H9 (cell line): ENCODE measurements around the gene VPS9D1. TPM values are rescaled to one million over a fixed set of nuclear protein-coding genes. Genes with fewer than 3 reads are reported as not detected.

Experiments used
- DNase-seq: peaks from one replicate; pipeline ENCODE4 v3.0.0-alpha.2; 2017
- H2AFZ ChIP-seq: one replicate; pipeline ENCODE4 v1.6.1; 2013; ENCODE audit warnings: mild to moderate bottlenecking, low read length, control low read depth, moderate library complexity
- H2AK5ac ChIP-seq: 2 replicates; pipeline ENCODE4 v1.6.1; 2013; ENCODE audit warnings: low read length, control low read depth, mixed read lengths; ENCODE audit not compliant: insufficient read length
- H2BK120ac ChIP-seq: one replicate; pipeline ENCODE4 v1.6.1; 2013; ENCODE audit warnings: low read depth, mild to moderate bottlenecking, low read length, control low read depth, inconsistent platforms; ENCODE audit not compliant: poor library complexity, severe bottlenecking
- H2BK12ac ChIP-seq: 2 replicates; pipeline ENCODE4 v1.6.1; 2013; ENCODE audit warnings: low read length, control low read depth, mixed read lengths, low read depth; ENCODE audit not compliant: insufficient read length
- H2BK15ac ChIP-seq: 2 replicates; pipeline ENCODE4 v1.6.1; 2013; ENCODE audit warnings: low read depth, low read length, control low read depth
- H2BK20ac ChIP-seq: one replicate; pipeline ENCODE4 v1.6.1; 2013; ENCODE audit warnings: low read depth, mild to moderate bottlenecking, low read length, control low read depth, inconsistent platforms; ENCODE audit not compliant: poor library complexity, severe bottlenecking
- H2BK5ac ChIP-seq: 2 replicates; pipeline ENCODE4 v1.6.1; 2013; ENCODE audit warnings: low read length, control low read depth, mixed read lengths; ENCODE audit not compliant: insufficient read length
- H3K14ac ChIP-seq: 2 replicates; pipeline ENCODE4 v1.6.1; 2013; ENCODE audit warnings: low read length, control low read depth; ENCODE audit not compliant: insufficient read depth
- H3K18ac ChIP-seq: 2 replicates; pipeline ENCODE4 v1.6.1; 2013; ENCODE audit warnings: low read depth, mild to moderate bottlenecking, mixed read lengths, low read length, control low read depth; ENCODE audit not compliant: insufficient read length
- H3K23ac ChIP-seq: 2 replicates; pipeline ENCODE4 v1.6.1; 2013; ENCODE audit warnings: low read length, control low read depth, mixed read lengths, low read depth; ENCODE audit not compliant: insufficient read length
- H3K23me2 ChIP-seq: 2 replicates; pipeline ENCODE4 v1.6.1; 2013; ENCODE audit warnings: low read depth, mild to moderate bottlenecking, mixed read lengths, low read length, control low read depth; ENCODE audit not compliant: insufficient read length, poor library complexity, severe bottlenecking
- H3K27ac ChIP-seq: 2 replicates; pipeline ENCODE4 v1.5.1; 2013; ENCODE audit warnings: low read length, control low read depth, mixed read lengths, low read depth; ENCODE audit not compliant: insufficient read length
- H3K27me3 ChIP-seq: 2 replicates; pipeline ENCODE4 v1.6.1; 2013; ENCODE audit warnings: low read length, control low read depth, inconsistent platforms; ENCODE audit not compliant: insufficient read depth
- H3K4ac ChIP-seq: 2 replicates; pipeline ENCODE4 v1.6.1; 2013; ENCODE audit warnings: low read depth, mild to moderate bottlenecking, control low read depth, inconsistent platforms, low read length, moderate library complexity
- H3K4me1 ChIP-seq: 2 replicates; pipeline ENCODE4 v1.6.1; 2013; ENCODE audit warnings: low read length, control low read depth, inconsistent platforms; ENCODE audit not compliant: insufficient read depth
- H3K4me2 ChIP-seq: 2 replicates; pipeline ENCODE4 v1.6.1; 2013; ENCODE audit warnings: low read length, control low read depth, mixed read lengths; ENCODE audit not compliant: insufficient read length, insufficient read depth
- H3K56ac ChIP-seq: 2 replicates; pipeline ENCODE4 v1.6.1; 2013; ENCODE audit warnings: low read depth, mild to moderate bottlenecking, mixed read lengths, low read length, control low read depth; ENCODE audit not compliant: insufficient read length
- H3K79me1 ChIP-seq: 2 replicates; pipeline ENCODE4 v1.6.1; 2013; ENCODE audit warnings: low read depth, mild to moderate bottlenecking, moderate library complexity, low read length, control low read depth, inconsistent platforms; ENCODE audit not compliant: insufficient read depth, poor library complexity, severe bottlenecking
- H3K79me2 ChIP-seq: 2 replicates; pipeline ENCODE4 v1.6.1; 2013; ENCODE audit warnings: low read length, control low read depth, inconsistent platforms; ENCODE audit not compliant: insufficient read depth
- H3K9ac ChIP-seq: 2 replicates; pipeline ENCODE4 v1.6.1; 2013; ENCODE audit warnings: low read length, control low read depth, mixed read lengths; ENCODE audit not compliant: insufficient read length; ENCODE audit errors: extremely low read depth
- H3K9me3 ChIP-seq: one replicate; pipeline ENCODE4 v1.6.1; 2013; ENCODE audit warnings: low read depth, low read length, inconsistent platforms; ENCODE audit not compliant: control insufficient read depth
- H3T11ph ChIP-seq: one replicate; pipeline ENCODE4 v1.6.1; 2013; ENCODE audit warnings: mild to moderate bottlenecking, low read length, control low read depth, inconsistent platforms
- H4K20me1 ChIP-seq: one replicate; pipeline ENCODE4 v1.6.1; 2013; ENCODE audit not compliant: control insufficient read depth, insufficient read length, insufficient read depth
- H4K5ac ChIP-seq: 2 replicates; pipeline ENCODE4 v1.6.1; 2013; ENCODE audit warnings: low read depth, mild to moderate bottlenecking, mixed read lengths, low read length, control low read depth; ENCODE audit not compliant: insufficient read length
- H4K8ac ChIP-seq: replicated peaks from 2 replicates; pipeline ENCODE4 v1.6.1; 2013; ENCODE audit warnings: low read length, control low read depth, mixed read lengths, low read depth; ENCODE audit not compliant: insufficient read length
- H4K91ac ChIP-seq: 2 replicates; pipeline ENCODE4 v1.6.1; 2013; ENCODE audit warnings: low read depth, mild to moderate bottlenecking, moderate library complexity, mixed read lengths, low read length, control low read depth; ENCODE audit not compliant: insufficient read length
- H3K27ac Mint-ChIP-seq, 3 experiments: 2 replicates in 2 of 3; 3 replicates in 1 of 3; pipeline ENCODE4 v1.8.0; 2020 to 2021; ENCODE audit warnings: mixed read lengths in 3 of 3, mild to moderate bottlenecking in 1 of 3, moderate library complexity in 1 of 3
- H3K27me3 Mint-ChIP-seq: 2 replicates; pipeline ENCODE4 v1.8.0; 2021; ENCODE audit warnings: low read depth, mild to moderate bottlenecking, moderate library complexity, mixed read lengths
- H3K36me3 Mint-ChIP-seq, 3 experiments: 2 replicates in 2 of 3; 3 replicates in 1 of 3; pipeline ENCODE4 v1.8.0; 2020 to 2021; ENCODE audit warnings: low read depth in 3 of 3, mixed read lengths in 3 of 3; ENCODE audit not compliant: insufficient read depth in 1 of 3
- H3K4me1 Mint-ChIP-seq, 2 experiments: 2 replicates each; pipeline ENCODE4 v1.8.0; 2020; ENCODE audit warnings: mixed read lengths in 2 of 2
- H3K4me3 Mint-ChIP-seq, 2 experiments: 2 replicates in 1 of 2; 3 replicates in 1 of 2; pipeline ENCODE4 v1.8.0; 2020 to 2021; ENCODE audit warnings: mild to moderate bottlenecking in 2 of 2, mixed read lengths in 2 of 2, moderate library complexity in 1 of 2
- H3K9me3 Mint-ChIP-seq, 2 experiments: 2 replicates in 1 of 2; 3 replicates in 1 of 2; pipeline ENCODE4 v1.8.0; 2020; ENCODE audit warnings: mild to moderate bottlenecking in 2 of 2, mixed read lengths in 2 of 2, moderate library complexity in 1 of 2
- WGBS: extraction: QIAGEN DNeasy Blood & Tissue Kit; methylation state at CpG from one replicate; pipeline ENCODE4 v1.1.7; 2013; ENCODE audit warnings: missing lambda C conversion rate, low lambda C conversion rate, mixed read lengths; ENCODE audit not compliant: insufficient read length; ENCODE audit errors: extremely low coverage; 5-methylcytosine and 5-hydroxymethylcytosine counted together
- total RNA-seq: library from RNA; stranded (reverse); gene quantifications from 2 replicates; pipeline ENCODE4 v1.2.1, GENCODE V29; 2021
- TF ChIP-seq, protein P1 (sequence below): fragments of 200-600 bp; sonication (generic); conservative IDR thresholded peaks from 3 replicates; pipeline ENCODE4 v1.8.0; 2021; ENCODE audit warnings: antibody characterized with exemption, mild to moderate bottlenecking

VPS9D1 gene
- total RNA-seq, 1 experiment from 2014 or later = 6.0 TPM

- TF ChIP-seq, protein P1, sequence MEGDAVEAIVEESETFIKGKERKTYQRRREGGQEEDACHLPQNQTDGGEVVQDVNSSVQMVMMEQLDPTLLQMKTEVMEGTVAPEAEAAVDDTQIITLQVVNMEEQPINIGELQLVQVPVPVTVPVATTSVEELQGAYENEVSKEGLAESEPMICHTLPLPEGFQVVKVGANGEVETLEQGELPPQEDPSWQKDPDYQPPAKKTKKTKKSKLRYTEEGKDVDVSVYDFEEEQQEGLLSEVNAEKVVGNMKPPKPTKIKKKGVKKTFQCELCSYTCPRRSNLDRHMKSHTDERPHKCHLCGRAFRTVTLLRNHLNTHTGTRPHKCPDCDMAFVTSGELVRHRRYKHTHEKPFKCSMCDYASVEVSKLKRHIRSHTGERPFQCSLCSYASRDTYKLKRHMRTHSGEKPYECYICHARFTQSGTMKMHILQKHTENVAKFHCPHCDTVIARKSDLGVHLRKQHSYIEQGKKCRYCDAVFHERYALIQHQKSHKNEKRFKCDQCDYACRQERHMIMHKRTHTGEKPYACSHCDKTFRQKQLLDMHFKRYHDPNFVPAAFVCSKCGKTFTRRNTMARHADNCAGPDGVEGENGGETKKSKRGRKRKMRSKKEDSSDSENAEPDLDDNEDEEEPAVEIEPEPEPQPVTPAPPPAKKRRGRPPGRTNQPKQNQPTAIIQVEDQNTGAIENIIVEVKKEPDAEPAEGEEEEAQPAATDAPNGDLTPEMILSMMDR = no peak
- H3K9me3 Mint-ChIP-seq = peaks cover 33 to 37% of the 10 kb centered on the region in 2 experiments
- no peak overlapping the region for H2BK5ac ChIP-seq
- H4K8ac ChIP-seq = no peak overlapping the region
- H3K4me3 Mint-ChIP-seq = peak overlapping the region; percentile 83 to 87
- H3K4me1 Mint-ChIP-seq = peaks cover 6 to 7% of the 10 kb centered on the region in 2 experiments
- H3K79me2 ChIP-seq = no peaks in the 10 kb centered on the region
- no peak overlapping the region for H3K27ac ChIP-seq
- peak overlapping the region; percentile 69 for H3K9ac ChIP-seq
- H3K4me2 ChIP-seq = peak overlapping the region; percentile 59
- H2BK20ac ChIP-seq = no peak overlapping the region
- peaks cover 14% of the 10 kb centered on the region for H3K9me3 ChIP-seq
- H3K18ac ChIP-seq = no peak overlapping the region
- no peak overlapping the region for H3K4ac ChIP-seq
- H2BK120ac ChIP-seq = no peak overlapping the region
- no peak overlapping the region for H2BK12ac ChIP-seq
- H4K91ac ChIP-seq = no peak overlapping the region
- H3K27ac Mint-ChIP-seq = peak overlapping the region in 2 of 3 experiments; percentile 62 to 85; a peak in 5 of 7 replicates
- H3K79me1 ChIP-seq = no peaks in the 10 kb centered on the region
- no peak overlapping the region for H3K56ac ChIP-seq
- H3K14ac ChIP-seq = peak overlapping the region; percentile 84; the same call in 1 of the 2 replicates
- H3K36me3 Mint-ChIP-seq = peaks cover 58 to 76% (median 65%) of the 10 kb centered on the region in 3 experiments
- H3T11ph ChIP-seq = no peak overlapping the region
- no peak for DNase-seq
- H2AK5ac ChIP-seq = no peak overlapping the region
- H4K5ac ChIP-seq = no peak overlapping the region
- H3K4me1 ChIP-seq = no peaks in the 10 kb centered on the region
- H3K27me3 ChIP-seq = no peaks in the 10 kb centered on the region
- WGBS = no CpG with 5 or more reads among the region's 42 CpGs
- no peak overlapping the region for H3K23ac ChIP-seq
- no peak overlapping the region for H2AFZ ChIP-seq
- H3K23me2 ChIP-seq = peaks cover 8% of the 10 kb centered on the region
- H3K27me3 Mint-ChIP-seq = peaks cover 3% of the 10 kb centered on the region
- H4K20me1 ChIP-seq = no peaks in the 10 kb centered on the region
- H2BK15ac ChIP-seq = no peak overlapping the region
Observed at GRCh38 chr16:89687092-89687940, 33.4 kb downstream of the VPS9D1 start.
